Measurements from ENCODE around the gene ARHGDIB. TPM values are rescaled to one million over a fixed set of nuclear protein-coding genes. Genes with fewer than 3 reads are reported as not detected.

The ARHGDIB gene
- total RNA-seq, 1 donor from 2014 or later = 11.8 TPM

- no peak for DNase-seq (ENCODE audit: low spot score in 2 of 2)
- no peak for FAIRE-seq
These were observed 25.1 kb downstream of the ARHGDIB start for GRCh38 chr12:14936224-14936861.

DNA sequence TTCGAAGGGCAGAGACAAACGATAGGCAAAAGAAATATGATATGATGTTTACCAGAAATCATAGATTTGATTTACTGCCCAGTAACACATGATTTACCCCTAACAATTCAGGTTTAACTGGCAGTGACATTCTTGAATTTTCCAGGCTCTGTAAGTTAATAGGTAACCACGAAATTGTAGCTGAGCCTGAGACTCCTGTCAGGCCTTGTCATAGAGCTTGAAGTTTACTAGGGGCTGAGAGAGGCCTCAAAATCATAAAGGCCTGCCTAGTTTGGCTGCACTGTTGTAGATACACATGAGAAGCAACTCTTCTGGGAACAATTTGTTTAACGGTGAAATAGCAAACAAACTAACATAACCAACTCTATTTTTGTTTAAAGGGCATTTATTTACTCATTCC is 26.4 kb downstream of the ARHGDIB start:
- DNase-seq (ENCODE audit: low spot score in 2 of 2) = no peak
- FAIRE-seq = no peak

- no peak for DNase-seq (ENCODE audit: low spot score in 2 of 2)
These were observed 26.9 kb downstream of the ARHGDIB start for GRCh38 chr12:14934511-14934910.

DNA sequence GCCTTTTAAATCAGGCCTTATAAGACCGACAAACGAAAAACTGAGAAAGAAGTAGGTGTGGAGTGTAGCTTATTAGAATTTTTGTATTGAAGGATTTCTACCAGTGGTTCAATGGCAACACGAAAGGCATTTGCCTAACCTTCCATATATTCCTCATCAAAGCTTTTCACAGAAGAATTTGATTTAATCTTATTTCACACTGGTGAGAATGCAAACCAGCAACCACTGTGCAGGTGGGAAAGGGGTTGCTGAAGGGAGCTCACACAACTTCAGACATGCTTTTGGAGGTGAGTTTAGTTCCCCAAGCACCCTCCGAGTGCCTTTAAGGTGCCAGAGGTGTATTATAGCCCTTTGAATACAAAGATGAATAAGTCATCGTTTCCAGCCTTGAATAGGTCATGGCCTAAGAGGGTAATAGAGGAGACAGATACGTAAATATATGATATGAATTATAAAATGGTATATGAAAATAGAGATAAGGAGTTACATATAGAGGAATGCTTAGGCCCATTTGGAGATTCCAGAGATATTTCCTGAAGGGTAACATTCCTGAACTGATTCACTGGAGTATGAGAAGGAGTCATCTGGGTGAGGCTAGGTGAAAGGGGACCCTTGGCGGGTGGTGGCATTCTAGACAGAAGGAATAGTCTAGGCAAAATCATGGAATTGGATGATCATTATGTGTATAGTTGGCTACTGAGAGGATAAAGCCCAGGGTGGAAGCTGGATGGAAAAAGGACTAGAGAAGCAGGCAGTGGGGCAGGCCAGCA is 29.4 kb downstream of the ARHGDIB start:
- DNase-seq (ENCODE audit: low spot score in 2 of 2) = no peak
- FAIRE-seq = no peak

More at GRCh38 chr12:14934511-14934910, 26.9 kb downstream of the ARHGDIB start:
- FAIRE-seq = no peak

- FAIRE-seq (no peak), DNase-seq (ENCODE audit: low spot score in 2 of 2) (no peak)
These were observed 30.0 kb downstream of the ARHGDIB start for GRCh38 chr12:14931359-14931758.

DNA sequence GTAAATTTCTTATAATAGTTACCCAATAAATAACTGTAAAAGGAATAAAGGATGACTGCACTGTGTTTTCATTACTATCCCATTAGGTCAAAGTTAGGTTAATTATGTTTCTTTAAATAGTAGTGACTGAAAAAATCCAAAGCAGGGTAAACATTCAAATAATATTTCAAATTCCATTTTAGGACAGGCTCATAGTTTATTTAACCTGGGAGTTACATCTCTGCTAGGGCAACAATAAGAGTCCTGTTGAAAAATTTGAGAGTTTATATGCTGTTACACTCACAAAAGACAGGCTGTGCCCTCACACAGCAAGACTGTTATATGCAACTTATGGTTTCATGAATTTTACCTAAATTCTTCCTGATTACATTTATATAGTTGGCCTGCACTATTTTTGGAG is 31.1 kb downstream of the ARHGDIB start:
- no peak for DNase-seq (ENCODE audit: low spot score in 2 of 2)

GRCh38 chr12:14928931-14929330 is 32.5 kb downstream of the ARHGDIB start:
- FAIRE-seq (no peak), DNase-seq (ENCODE audit: low spot score in 2 of 2) (no peak)

More for the DNA sequence above, 31.1 kb downstream of the ARHGDIB start:
- no peak for FAIRE-seq

- no peak for DNase-seq (ENCODE audit: low spot score in 2 of 2)
- FAIRE-seq = no peak
These were observed 34.1 kb downstream of the ARHGDIB start for GRCh38 chr12:14927267-14927666.

DNA sequence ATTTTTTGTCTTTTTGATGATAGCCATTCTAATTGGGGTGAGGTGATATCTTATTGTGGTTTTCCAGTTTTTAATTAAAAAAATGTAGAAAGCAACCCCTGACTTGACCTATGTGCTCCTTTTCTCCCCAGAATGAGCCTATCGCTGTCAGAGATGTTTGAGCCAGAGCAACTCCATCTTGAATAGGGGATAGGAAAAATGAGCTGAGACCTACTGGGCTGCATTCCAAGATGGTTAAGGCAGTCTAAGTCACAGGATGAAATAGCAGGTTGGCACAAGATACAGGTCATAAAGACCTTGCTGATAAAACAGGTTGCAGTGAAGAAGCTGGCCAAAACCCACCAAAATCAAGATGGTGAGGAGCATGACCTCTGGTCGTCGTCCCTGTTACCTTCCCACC is 36.9 kb downstream of the ARHGDIB start:
- no peak for FAIRE-seq
- no peak for DNase-seq (ENCODE audit: low spot score in 2 of 2)

- FAIRE-seq = no peak
These were observed 37.5 kb downstream of the ARHGDIB start for GRCh38 chr12:14923944-14924343.

DNA sequence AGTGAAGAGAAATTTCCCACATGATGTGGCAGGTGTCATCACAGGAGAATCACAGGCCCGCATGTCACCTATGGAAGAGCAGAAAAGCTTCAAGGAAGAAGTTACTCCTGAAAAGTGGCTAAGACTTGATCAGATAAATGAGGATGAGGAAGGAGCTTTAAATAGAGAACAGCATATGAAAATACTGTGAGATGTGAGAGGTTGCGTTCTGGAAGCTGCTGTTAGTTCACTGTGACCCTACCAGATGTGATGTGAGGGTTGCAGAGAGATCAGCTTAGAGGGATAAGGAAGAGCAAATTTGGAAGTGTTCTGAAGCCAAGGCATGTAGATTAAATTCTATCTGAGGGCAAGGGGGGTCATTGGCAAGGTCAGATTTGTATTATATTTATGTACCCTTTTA is 40.2 kb downstream of the ARHGDIB start:
- DNase-seq (ENCODE audit: low spot score in 2 of 2) (no peak), FAIRE-seq (no peak)

More at GRCh38 chr12:14923944-14924343, 37.5 kb downstream of the ARHGDIB start:
- DNase-seq (ENCODE audit: low spot score in 2 of 2) = no peak

GRCh38 chr12:14920475-14921126 is 40.8 kb downstream of the ARHGDIB start:
- FAIRE-seq = no peak
- DNase-seq (ENCODE audit: low spot score in 2 of 2) = no peak

- DNase-seq (ENCODE audit: low spot score in 2 of 2) (no peak), FAIRE-seq (no peak)
These were observed 41.9 kb downstream of the ARHGDIB start for GRCh38 chr12:14919455-14919854.

GRCh38 chr12:14915736-14916135 is 45.7 kb downstream of the ARHGDIB start:
- DNase-seq (ENCODE audit: low spot score in 2 of 2) (no peak), FAIRE-seq (no peak)

- no peak for FAIRE-seq
- no peak for DNase-seq (ENCODE audit: low spot score in 2 of 2)
These were observed 48.0 kb downstream of the ARHGDIB start for GRCh38 chr12:14913381-14913781.

GRCh38 chr12:14911131-14911530 is 50.3 kb downstream of the ARHGDIB start:
- no peak for FAIRE-seq
- no peak for DNase-seq (ENCODE audit: low spot score in 2 of 2)

GRCh38 chr12:14910090-14910915 is 51.1 kb downstream of the ARHGDIB start:
- DNase-seq (ENCODE audit: low spot score in 2 of 2) (no peak), FAIRE-seq (no peak)

DNA sequence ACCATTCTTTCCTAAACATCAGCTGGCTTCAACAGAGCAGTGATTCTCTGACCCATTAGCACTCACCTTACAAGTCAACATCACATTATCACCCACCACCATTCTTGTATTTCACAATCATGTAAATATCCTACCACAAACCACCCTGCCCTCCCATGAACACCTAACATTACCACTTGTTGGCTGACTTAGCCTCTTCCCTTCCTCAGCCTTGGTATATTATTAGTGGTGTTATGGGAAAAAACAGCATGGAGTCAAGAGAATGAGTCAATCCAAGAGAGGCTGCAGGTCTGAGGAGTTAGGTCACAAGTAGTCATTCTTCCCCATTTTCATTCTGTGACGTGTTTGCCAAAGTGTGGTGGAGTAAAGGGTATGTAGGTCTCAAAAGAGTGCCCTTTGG is 53.4 kb downstream of the ARHGDIB start:
- FAIRE-seq (no peak), DNase-seq (ENCODE audit: low spot score in 2 of 2) (no peak)

- FAIRE-seq = no peak
- no peak for DNase-seq (ENCODE audit: low spot score in 2 of 2)
These were observed 55.3 kb downstream of the ARHGDIB start for GRCh38 chr12:14906114-14906513.

DNA sequence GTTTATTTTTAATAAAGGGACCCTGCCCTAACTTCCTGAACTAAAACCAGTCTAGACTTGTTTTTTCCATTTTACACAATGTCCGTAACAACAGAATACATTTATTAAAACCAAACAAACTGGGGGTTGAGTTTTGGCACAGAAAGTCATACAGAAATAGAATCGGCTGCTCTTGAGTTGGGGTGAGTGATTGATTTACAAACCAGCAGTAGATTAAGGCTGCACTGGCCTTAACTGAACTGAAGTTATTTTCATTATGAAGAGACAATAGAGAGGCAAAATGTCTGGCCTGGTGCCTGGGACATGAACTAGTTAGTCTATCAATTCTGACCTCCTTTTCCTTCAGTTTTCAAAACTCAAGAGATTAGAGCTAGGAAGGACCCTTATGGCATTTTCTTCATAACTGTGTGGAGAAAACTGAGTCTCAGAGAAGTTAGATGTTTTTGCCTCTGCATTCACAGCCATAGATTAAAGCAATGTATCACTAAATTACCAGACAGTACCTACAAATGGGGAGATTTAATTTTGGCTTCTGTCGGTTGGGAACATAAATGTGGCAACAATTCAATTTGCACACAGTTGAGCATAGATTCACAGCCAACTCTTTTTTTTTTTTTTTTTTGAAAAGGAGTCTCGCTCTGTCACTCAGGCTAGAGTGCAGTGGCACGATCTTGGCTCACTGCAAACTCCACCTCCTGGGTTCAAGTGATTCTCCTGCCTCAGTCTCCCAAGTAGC is 56.0 kb downstream of the ARHGDIB start:
- no peak for FAIRE-seq

More for the DNA sequence above, 56.0 kb downstream of the ARHGDIB start:
- DNase-seq (ENCODE audit: low spot score in 2 of 2) = no peak

All from frontal cortex (tissue), 4 donors.